LNCAP (cell line): ENCODE data around the gene ACCSL.

Experiments
- TF ChIP-seq, protein P1 (sequence below): fragments of 450-650 bp; IDR thresholded peaks from 2 replicates; pipeline ENCODE4 v1.5.1; 2017; ENCODE audit warnings: mild to moderate bottlenecking

ACCSL gene

DNA sequence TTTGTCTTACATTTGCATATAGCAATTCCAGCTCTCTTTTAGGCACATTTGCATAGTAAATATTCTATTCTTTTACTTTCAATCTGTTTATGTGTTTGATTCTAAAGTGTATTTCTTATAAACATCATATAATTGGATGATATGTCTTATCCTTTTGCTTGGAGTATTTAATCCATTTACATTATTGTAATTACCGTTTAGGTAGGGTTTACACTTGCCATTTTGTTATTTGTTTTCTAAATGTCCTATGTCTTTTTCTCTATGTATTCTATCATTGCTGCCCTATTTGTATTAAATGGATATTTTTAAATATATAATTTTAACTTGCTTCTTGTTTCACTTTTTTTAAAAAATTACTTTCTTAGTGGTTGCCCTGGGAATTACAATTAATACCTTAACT lies 22.8 kb upstream of the ACCSL start:
- TF ChIP-seq, protein P1, sequence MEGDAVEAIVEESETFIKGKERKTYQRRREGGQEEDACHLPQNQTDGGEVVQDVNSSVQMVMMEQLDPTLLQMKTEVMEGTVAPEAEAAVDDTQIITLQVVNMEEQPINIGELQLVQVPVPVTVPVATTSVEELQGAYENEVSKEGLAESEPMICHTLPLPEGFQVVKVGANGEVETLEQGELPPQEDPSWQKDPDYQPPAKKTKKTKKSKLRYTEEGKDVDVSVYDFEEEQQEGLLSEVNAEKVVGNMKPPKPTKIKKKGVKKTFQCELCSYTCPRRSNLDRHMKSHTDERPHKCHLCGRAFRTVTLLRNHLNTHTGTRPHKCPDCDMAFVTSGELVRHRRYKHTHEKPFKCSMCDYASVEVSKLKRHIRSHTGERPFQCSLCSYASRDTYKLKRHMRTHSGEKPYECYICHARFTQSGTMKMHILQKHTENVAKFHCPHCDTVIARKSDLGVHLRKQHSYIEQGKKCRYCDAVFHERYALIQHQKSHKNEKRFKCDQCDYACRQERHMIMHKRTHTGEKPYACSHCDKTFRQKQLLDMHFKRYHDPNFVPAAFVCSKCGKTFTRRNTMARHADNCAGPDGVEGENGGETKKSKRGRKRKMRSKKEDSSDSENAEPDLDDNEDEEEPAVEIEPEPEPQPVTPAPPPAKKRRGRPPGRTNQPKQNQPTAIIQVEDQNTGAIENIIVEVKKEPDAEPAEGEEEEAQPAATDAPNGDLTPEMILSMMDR: no peak

DNA sequence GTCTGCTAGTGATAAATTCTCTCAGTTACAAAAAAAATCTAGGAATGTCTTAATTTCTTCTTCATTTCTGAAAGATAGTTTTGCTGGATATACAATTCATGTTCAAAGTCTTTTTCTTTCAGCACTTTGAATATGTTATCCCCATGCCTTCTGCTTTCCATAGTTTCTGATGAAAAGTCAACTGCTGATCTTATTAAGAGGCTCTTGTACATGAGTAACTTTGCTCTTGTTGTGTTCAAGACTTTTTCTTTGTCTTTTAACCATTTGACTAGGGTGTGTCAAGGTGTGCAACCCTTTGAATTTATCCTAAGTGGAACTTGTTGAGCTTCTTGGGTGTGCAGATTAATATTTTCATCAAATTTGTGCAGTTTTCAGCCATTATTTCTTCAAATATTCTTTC lies 22.1 kb upstream of the ACCSL start:
- TF ChIP-seq, protein P1: no peak

DNA sequence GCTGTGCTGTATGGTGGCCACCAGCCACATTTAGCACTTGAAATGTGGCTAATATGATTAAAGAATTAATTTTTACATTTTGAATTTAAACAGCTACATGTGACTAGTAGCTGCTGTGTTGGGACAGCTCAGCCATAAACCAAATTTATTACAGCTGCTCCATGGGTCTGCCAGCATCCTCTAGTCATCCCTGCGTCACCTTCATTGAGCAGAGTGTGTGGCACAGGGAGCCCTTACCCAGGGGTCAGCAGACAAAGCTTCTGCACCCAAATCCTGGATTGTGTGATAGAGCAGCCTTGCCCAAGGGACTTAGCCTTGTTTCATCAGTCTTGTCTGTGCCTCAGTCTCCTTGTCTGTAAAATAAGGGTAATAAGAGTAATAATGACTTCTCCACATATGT lies 19.4 kb upstream of the ACCSL start:
- TF ChIP-seq, protein P1: no peak

DNA sequence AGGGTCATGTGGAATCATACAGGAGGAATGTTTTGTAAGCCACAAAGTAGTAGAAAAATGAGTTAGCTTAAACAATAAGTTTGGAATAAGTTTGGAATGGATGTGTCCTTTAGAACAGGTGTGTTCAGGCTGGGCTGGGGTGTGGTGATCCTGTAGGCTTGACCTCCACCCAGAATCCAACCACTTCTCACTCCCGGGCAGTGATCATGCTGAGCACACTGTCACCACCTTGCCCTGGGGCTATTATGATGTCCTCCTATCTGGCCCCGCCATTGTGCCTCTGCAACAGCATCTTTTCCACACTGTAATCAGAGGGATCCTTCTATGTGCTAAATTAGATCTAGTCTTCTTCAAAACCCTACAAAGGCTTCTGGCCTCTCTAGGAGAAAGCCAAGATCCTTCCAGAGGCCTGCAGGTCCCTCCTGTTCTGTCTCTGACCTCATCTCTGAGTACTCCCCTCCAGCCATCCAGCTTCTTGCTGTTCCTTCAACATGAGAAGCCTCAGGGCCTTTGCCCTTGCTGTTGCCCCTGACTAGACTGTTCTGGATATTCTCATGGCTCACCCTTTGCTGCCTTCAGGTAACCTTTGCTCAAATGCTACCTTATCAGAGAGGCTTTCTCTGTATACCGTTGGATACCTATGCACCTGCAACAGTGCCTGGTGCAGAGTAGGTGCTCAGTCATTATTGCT lies 18.8 kb upstream of the ACCSL start:
- TF ChIP-seq, protein P1: no peak

DNA sequence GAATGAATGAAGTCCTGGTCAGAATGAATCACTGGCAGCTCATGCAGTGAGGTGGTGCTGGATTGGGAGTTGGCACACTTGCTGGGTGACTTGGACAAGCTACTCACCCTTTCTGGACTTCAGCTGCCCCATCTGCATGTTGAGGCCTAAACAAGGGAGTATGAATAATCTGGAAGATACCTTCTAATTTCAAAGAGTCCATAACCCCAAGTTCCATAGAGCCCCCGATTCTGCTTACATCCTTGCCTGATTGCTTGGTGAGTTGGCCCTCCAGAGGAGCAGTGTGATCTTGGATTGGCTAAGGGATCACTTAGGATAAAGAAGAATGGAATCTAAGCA lies 18.3 kb upstream of the ACCSL start:
- TF ChIP-seq, protein P1: no peak

DNA sequence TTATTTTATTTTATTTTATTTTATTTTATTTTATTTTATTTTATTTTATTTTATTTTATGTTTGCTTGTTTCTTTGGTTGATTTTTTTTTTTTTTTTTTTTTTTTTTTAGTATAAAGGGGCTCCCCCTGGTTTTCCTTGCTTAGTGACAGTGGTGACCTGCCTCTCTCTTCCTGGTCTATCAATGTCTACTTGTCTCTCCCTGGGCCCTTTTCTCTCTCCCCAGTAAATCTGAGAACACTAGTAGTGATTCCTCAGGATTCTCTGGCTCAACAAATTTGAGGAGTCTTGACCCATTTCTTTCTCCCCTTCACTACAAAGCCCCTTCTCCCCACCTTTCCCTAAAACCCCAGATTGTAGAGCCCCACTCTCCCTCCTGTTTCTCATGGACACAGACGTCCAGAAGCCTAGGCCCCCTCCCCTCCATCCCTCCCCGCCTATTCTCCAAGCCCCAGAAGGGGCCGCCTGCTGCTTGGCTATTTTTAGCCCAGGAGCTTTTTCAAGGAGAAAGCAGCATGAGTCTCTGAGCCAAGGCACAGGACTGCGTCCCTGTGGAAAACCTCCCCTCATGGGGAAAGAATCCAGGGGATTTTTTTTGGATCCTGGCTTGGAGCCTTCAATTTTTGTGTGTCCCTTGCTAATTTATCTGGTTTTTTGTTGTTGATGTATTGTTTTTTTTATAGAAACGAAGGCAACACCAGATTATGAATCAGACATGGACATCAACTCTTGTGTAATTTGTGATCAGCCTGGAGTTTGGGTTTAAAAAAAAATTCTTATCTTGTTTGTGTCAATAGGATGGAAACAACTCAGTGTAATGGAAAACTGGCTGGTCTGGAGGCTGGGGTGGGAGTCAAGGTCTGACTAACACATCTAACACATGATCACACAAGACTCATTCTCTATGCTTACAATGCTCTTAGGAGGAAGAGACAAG lies 17.5 kb upstream of the ACCSL start:
- TF ChIP-seq, protein P1: no peak

DNA sequence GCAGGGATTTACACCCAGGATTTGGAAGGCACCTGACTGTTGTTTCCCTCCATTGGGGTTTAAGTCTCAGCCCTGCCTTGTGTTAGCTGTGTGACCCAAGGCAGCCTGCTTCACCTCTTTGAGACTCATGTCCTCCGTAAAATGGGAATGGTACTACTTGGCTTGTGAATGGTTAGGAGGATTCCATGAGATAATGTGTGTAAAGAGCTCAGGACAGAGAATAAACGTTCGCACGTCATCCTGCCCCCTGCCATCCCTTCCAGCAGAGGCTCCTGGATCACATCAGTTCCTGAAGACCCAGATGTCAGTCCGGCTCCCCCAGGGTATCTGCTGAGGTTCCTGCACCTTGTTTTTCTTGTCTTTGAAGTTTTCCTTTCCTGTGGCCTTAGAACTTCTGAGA lies 16.8 kb upstream of the ACCSL start:
- TF ChIP-seq, protein P1: no peak
